Raji (cell line): Measurements from ENCODE around the gene PTPRT.

ENCODE experiments used
- POLR2A ChIP-seq: IDR thresholded peaks from 2 replicates; pipeline ENCODE4 v1.6.1; 2011; ENCODE audit warnings: low read depth, low read length, control low read depth; ENCODE audit not compliant: insufficient read depth

Gene PTPRT

DNA sequence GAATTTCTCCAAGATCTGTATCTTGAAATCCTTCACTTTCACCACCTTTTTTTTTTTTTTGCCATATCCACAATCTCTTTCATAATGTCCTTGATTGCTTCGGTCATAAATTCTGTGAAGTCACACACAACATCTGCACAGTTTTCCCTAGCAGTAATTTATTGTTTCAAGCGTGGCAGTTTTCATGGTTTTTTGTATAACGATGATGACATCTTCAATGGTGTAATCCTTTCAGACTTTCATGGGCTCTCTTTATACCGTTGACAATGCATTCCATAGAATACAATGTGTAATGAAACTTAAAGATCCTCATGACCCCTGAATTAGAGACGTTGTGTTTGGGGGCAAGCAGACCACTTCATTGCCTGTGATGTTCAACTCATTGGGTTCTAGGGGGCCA is 693.1 kb downstream of the PTPRT start:
- TF ChIP-seq POLR2A: no peak

DNA sequence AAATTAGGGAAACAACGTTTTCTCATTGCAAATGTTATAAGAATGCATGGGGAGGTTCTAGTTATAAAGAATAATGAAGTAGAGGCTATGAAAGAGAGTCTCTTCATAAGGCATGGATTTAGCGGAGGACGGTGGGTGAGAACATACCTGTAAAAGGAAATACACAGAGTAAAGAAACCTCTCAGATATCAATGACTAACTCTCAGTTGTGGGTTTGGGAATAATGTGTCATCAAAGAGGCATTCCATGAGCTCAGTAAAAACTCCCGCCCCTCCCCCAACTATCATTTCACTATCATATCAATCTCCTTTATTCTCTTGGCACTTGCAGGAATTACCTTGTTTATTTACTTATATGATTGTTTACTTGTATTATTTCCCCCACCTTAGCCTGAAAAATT is 695.4 kb downstream of the PTPRT start:
- TF ChIP-seq POLR2A: no peak

DNA sequence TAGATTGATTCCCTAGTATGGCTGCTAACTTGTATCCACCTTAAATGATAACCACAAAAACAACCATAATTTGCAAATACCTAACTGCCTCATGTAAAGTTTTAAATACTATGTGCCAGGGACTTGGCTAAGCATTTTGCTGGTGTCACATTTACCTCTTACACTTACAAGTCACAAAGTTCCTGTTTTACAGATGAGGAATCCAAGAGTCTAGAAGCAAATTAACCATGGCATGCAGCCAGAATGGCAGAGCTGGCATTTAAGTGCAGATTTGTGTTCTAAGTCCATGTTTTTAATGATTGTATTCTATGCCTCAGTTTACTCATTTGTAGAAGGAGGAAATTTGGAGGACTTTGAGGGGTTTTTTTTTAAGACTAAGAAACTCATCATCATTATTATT is 696.7 kb downstream of the PTPRT start:
- TF ChIP-seq POLR2A: peak; percentile 57; the same call in 1 of the 2 replicates

DNA sequence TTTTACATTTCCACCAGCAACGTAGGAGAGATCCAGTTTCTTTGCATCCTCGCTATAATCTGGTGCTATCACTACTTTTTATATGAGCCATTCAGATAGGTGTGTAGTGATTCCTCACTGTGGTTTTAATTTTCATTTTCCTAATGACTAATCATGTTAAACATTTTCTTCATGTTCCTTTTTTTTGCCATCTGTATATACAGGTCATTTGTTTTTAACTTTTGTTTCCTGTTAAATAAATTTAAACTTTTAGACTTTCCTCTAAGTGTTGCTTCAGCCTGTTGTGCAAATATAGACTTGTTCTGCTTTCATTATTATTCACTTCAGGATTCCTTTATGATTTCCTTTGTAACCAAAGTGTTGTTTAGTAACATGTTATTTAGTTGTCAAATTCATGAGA is 697.4 kb downstream of the PTPRT start:
- TF ChIP-seq POLR2A: no peak

DNA sequence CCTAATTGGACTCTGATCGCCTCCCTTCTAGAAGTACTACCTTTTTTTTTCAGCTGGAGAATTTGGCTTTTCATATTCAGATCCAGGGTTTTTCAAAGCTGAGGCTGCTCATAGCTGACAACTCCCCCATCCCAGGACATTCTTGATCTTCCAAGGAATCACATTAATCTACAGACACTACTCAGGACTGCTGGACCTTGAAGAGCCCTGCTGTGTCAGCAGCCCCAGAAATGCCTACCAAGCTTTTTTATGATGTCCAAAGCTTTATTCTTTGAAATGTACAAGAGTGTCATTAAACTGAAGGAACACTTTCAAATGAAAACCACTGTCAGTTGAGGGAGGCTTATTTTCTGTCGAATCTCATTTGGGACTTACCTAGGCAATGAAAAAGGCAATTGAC is 704.1 kb downstream of the PTPRT start:
- TF ChIP-seq POLR2A: no peak

DNA sequence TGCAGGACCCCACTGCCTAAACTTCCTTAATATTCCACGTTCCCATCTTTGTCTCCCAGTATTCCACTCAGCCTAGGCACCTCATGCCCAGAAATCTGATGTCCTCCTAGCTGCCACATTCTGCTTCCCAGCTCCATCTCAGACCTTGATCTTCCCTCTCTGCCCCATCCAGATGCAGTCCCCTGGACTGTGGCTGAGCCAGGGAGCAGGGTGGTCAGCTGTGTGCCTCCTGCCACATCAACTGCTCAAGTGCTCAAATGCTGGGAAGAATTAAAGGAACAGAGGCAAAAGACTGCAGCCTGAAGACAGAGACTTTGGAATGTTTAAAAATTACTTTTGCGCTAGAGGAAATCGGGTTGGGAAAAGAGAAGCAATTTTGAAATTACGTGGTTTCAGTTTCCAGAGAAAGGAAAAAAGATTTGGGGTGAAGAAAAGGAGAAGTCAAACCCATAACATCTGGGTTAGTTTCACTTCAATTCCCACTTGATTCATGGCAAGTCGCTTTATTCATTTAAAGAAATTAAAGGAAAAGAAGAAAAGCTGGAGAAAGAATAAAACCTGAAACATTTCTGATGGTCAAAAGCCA is 704.8 kb downstream of the PTPRT start:
- no peak for TF ChIP-seq POLR2A

DNA sequence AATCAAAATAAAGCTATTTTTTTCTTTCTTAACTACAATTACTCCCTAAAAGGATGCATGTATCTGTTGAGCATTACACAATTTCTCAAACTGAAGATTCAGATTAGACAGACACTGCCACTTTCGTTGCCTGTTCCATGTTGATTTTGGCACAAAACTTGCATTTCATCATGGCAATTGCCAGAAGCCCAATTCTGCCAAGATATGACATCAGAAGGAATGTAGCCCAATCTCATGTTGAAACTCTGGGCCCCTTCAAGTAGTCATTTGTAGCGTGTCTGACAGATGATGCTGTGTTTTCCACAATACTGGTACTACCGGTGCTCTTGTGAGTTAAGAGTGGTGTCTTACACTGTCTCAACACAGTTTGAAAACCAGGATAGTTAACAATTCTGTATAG is 705.4 kb downstream of the PTPRT start:
- TF ChIP-seq POLR2A: no peak

DNA sequence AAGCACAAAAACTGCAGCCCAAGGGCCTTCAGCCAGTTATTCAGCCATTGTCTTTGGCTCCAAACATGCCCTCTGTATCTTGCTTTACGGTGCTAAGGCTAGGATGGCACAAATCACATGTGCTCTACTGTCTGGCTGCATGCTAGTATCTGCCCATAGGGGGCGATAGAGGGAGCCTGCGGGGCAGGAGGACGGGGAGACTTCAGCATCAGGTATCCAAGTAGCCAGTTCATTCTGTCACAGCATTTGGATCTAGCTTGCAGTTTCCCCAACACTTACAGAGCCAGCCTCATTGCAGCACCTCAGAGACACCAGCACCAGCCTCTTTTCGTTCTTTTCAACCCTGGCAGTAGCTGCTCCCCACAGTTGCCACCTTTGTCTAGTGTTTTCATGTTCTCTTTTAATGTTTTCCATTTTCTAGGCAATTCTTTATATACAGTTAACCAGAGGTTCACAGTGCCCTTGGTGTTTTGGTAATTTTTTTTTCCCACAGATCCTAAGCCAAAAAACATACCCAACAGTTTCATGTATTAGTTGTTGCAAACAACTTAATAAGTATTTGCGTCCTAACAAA is 705.9 kb downstream of the PTPRT start:
- no peak for TF ChIP-seq POLR2A

DNA sequence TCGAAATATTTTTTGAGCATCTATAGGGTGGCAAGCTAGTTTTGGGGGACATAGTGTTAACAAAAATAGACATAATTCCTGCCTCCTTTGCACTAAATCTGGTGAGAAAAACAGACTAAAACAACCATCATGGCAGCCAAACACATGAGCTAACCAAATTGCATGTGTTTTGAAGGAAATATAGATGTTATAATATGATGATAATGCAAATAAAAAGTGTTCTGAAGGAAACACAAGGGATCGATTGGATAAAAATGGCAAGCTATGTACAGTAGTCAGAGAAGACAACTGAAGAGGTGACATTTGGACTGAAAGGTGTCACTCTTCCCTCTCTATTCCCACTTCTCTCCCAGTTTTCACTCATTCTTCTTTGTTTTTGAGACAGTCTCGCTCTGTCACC is 706.9 kb downstream of the PTPRT start:
- TF ChIP-seq POLR2A: no peak

DNA sequence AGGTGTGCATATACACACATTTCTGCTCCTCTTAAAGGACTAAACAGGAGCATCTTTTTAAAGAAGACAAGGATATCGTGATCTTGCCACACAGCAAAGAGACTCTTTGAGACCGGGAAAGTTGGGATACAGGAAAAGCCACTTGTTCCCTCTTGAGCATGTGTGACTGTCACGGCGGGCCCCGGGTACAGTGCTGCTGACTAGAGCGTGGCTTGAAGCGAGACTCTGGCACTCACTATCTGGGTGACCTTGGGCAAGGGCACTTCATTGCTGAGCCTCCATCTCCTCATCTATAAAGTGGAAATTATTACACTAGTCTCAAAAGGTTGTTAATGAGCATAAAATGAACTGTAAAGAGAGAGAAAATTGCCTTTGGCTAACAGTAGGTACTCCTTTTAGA is 713.9 kb downstream of the PTPRT start:
- no peak for TF ChIP-seq POLR2A

DNA sequence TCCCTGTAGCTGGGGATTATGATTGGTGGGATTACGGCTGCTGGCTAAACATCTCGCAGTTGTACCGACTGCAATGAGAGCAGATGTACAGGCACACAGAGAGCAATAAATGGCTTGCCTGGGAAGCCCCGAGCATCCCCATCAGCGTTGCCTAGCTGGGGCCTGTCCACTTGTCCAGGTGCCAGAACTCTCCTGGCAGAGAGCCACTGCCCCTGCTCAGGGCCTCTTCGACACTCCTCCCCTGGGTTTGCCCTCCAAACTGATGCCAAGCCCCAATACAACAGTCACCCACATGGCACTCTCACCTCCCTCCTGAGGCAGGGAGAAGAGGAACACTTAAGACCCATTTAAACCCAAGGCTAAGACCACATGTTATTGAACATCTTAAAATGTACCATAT is 715.1 kb downstream of the PTPRT start:
- TF ChIP-seq POLR2A: no peak

DNA sequence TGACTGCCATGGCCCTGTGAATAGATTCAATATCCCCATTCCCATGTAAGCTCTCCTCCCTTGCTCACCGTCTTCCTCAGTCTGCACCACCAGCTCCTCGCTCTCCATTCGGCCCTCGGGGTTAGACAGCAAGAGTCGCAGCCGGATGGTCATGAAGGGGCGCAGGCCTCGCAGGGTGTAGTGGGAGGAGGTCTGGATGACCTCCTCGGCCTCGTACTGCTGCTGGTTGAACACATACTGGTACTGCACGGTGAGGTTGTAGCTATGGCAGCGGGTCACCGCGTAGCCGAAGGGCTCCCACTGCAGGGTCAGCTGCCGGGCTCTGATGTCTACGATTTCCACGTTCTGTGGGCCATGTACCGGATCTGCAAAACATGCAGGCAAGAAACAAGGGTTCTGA is 717.5 kb downstream of the PTPRT start:
- TF ChIP-seq POLR2A: no peak

DNA sequence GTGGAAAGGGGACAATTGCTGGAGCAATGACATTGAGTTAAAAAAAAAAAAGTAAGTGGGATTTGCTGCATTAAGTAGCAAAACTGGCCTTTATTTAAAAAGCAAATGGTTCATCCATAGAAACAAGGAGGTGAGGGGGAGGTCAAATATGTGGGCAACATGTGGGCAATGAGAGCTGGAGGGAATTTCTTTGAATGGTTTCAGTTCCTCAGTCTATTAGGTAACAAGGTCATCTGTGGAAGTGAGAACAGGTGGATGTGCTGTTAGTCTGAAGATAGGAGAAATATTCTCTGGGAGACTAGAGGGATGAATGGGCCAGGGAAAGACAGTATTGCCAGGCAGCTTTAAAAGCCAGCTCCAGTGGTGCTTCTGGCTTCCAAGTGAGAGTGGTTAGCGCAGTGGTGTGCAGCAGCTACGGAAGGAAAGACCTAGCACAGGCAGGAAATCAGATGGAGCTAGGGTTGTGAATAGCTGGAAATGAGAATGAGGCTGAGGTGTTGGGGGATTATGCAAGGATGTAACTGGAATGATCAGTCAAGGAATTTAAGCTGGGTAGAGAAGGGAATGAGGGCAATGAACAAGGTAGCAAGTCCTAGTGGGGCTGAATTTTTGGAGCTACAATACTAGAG is 727.6 kb downstream of the PTPRT start:
- TF ChIP-seq POLR2A: no peak

DNA sequence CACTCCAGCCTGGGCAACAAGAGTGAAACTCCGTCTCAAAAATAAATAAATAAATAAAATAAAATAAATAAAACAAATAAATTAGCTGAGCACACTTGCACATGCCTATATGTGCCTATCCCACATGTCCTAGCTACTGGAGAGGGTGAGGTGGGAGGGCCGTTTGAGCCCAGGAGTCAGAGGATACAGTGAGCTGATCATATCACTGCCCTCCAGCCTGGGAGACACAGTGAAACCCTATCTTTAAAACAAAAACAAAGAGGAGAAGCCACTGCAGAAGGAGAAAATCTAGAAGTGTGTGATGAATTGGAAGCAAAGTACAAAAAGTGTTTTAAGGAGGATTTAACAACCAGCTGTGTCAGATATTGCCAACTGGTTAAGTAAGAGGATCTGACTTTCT is 728.4 kb downstream of the PTPRT start:
- no peak for TF ChIP-seq POLR2A

DNA sequence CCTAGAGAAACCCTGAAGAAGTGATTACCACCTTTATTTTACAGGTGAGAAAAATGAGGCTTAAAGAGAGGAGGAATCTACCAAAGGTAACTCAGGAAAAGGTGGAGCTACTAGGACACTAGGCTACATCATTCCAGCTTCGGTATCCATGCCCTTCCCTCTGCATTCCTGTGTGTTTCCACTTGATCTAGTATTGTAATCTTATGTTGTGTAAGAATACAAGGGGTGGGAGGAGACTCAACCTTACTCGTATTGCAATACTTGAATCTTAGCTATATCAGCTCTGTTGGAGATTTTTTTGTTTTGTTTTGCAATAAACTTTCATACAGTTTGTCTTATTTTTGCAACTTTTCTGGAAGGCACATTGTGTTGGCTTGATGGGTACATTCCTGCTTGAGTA is 742.4 kb downstream of the PTPRT start:
- no peak for TF ChIP-seq POLR2A

DNA sequence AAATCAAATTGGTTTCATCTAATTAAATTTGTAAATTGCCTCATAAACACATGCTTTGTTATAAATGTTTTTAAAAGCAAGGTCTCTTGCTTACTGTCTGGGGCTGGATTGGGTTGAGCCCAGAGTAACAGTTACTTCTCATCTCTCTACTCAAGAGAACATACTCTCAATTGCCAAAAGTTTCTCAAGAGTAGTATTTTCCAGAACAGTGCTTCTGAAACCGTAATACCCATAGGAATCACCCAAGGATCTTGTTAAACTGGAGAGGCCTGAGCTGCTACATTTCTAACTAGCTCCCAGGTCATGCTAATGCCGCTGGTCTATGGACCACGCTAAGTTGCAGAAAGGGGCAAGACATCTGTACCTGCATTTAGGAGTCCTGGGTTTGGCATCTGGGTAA is 744.9 kb downstream of the PTPRT start:
- TF ChIP-seq POLR2A: no peak

DNA sequence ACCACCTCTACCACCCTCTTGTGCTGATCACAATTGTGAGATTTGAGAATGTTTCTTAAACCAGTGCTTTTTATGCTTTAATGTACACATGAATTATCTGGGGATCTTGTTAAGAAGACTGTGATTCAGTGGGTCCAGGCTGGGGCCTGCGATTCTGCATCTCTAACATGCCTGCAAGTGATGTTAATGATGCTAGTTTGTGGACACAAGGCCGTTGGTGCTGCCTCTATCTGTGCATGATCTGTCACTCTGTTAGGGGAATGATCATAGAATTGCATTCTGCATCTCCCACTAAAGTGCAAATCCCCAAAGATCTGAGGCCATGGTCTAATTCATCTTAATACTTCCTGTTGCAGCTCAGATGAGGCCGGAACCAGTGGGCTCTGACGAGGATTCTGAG is 746.5 kb downstream of the PTPRT start:
- TF ChIP-seq POLR2A: no peak
